ENCODE data around the gene TCERG1.

DNA sequence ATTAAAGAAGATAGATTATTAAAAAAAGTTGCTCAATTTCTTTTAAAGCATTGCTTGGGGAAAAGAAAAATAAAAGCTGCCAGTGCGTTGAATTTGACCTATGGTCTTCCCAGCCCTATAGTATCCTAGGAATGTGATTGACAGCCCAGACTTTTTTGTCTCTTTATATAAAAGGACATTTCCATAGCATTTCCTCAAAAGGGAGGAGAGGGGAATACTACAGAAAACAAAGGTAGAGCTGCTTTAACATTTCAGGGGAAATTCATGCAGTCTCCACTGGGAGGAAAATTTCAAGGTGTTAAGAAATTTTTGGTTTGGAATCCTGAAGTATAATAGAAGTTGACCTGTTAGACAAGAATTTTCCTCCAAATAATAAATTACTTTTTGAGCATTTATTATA is 86.7 kb downstream of the TCERG1 start:
- TF ChIP-seq EP300 (IDR thresholded peaks at IDR 0.05; ENCODE audit: low read depth) (no peak), POLR2A (IDR thresholded peaks at IDR 0.05) (no peak), POLR2AphosphoS5 (IDR thresholded peaks at IDR 0.05) (no peak)
- TF ChIP-seq, protein P1, sequence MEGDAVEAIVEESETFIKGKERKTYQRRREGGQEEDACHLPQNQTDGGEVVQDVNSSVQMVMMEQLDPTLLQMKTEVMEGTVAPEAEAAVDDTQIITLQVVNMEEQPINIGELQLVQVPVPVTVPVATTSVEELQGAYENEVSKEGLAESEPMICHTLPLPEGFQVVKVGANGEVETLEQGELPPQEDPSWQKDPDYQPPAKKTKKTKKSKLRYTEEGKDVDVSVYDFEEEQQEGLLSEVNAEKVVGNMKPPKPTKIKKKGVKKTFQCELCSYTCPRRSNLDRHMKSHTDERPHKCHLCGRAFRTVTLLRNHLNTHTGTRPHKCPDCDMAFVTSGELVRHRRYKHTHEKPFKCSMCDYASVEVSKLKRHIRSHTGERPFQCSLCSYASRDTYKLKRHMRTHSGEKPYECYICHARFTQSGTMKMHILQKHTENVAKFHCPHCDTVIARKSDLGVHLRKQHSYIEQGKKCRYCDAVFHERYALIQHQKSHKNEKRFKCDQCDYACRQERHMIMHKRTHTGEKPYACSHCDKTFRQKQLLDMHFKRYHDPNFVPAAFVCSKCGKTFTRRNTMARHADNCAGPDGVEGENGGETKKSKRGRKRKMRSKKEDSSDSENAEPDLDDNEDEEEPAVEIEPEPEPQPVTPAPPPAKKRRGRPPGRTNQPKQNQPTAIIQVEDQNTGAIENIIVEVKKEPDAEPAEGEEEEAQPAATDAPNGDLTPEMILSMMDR (IDR thresholded peaks at IDR 0.05): no peak

All from transverse colon (tissue), 4 donors.